Neural progenitor cell (in vitro differentiated cells): Measurements from ENCODE around the gene CACNG3. TPM values are rescaled to one million over a fixed set of nuclear protein-coding genes. Genes with fewer than 3 reads are reported as not detected.

Experiments used
- DNase-seq: peaks from one replicate; pipeline ENCODE4 v3.0.0-alpha.2; 2016; ENCODE audit warnings: low spot score
- H2AFZ ChIP-seq: fragments of 200-600 bp; sonication (generic); replicated peaks from 2 replicates; pipeline ENCODE4 v1.6.1; 2016; ENCODE audit warnings: antibody characterized with exemption
- H3F3A ChIP-seq: fragments of 200-600 bp; sonication (generic); 2 replicates; pipeline ENCODE4 v1.6.1; 2016; ENCODE audit warnings: antibody characterized with exemption, low read depth
- H3K27ac ChIP-seq: fragments of 200-600 bp; sonication (generic); 2 replicates; pipeline ENCODE4 v1.5.1; 2016; ENCODE audit warnings: mild to moderate bottlenecking
- H3K27me3 ChIP-seq: fragments of 200-600 bp; sonication (generic); 2 replicates; pipeline ENCODE4 v1.6.1; 2016; ENCODE audit warnings: mild to moderate bottlenecking, moderate library complexity
- H3K36me3 ChIP-seq: fragments of 200-600 bp; sonication (generic); 2 replicates; pipeline ENCODE4 v1.5.1; 2016
- H3K4me1 ChIP-seq: fragments of 200-600 bp; sonication (generic); 2 replicates; pipeline ENCODE4 v1.6.1; 2016; ENCODE audit warnings: mixed run types
- H3K4me2 ChIP-seq: fragments of 200-600 bp; sonication (generic); 2 replicates; pipeline ENCODE4 v1.6.1; 2016
- H3K4me3 ChIP-seq: fragments of 200-600 bp; sonication (generic); 2 replicates; pipeline ENCODE4 v1.5.1; 2016
- H3K79me2 ChIP-seq: fragments of 200-600 bp; sonication (generic); 2 replicates; pipeline ENCODE4 v1.6.1; 2016; ENCODE audit warnings: low read depth
- H3K9ac ChIP-seq: fragments of 200-600 bp; sonication (generic); 2 replicates; pipeline ENCODE4 v1.6.1; 2016
- H3K9me3 ChIP-seq: fragments of 200-600 bp; sonication (generic); 2 replicates; pipeline ENCODE4 v1.5.1; 2016; ENCODE audit warnings: low read depth
- H4K20me1 ChIP-seq: fragments of 200-600 bp; sonication (generic); 2 replicates; pipeline ENCODE4 v1.6.1; 2016; ENCODE audit warnings: low read depth
- H3K27ac Mint-ChIP-seq: 3 replicates; pipeline ENCODE4 v1.8.0; 2021; ENCODE audit warnings: mixed read lengths
- H3K27me3 Mint-ChIP-seq: 2 replicates; pipeline ENCODE4 v1.8.0; 2022; ENCODE audit warnings: low read depth, mild to moderate bottlenecking, inconsistent platforms, moderate library complexity, mixed read lengths; ENCODE audit not compliant: insufficient read depth
- H3K36me3 Mint-ChIP-seq: 3 replicates; pipeline ENCODE4 v1.8.0; 2021; ENCODE audit warnings: mixed read lengths
- H3K4me1 Mint-ChIP-seq: 3 replicates; pipeline ENCODE4 v1.8.0; 2021; ENCODE audit warnings: mixed read lengths
- H3K4me3 Mint-ChIP-seq: 3 replicates; pipeline ENCODE4 v1.8.0; 2021; ENCODE audit warnings: mild to moderate bottlenecking, moderate library complexity, mixed read lengths
- H3K9me3 Mint-ChIP-seq: 3 replicates; pipeline ENCODE4 v1.8.0; 2020; ENCODE audit warnings: mixed read lengths
- EZH2 ChIP-seq: fragments of 200-600 bp; sonication (generic); IDR thresholded peaks from 2 replicates; pipeline ENCODE4 v1.6.1; 2017; ENCODE audit warnings: antibody characterized with exemption, mild to moderate bottlenecking, moderate library complexity
- EZH2phosphoT487 ChIP-seq: fragments of 200-600 bp; sonication (generic); IDR thresholded peaks from 2 replicates; pipeline ENCODE4 v1.6.1; 2017; ENCODE audit warnings: antibody characterized with exemption
- total RNA-seq: library from RNA; depleted of rRNA; stranded (reverse); fragments of >200 nt; gene quantifications from 2 replicates; pipeline ENCODE4 v1.2.3, GENCODE V29; 2015; ENCODE audit warnings: low replicate concordance
- TF ChIP-seq, protein P1 (sequence below): fragments of 200-600 bp; sonication (generic); IDR thresholded peaks from 2 replicates; pipeline ENCODE4 v1.5.1; 2017; ENCODE audit warnings: antibody characterized with exemption, mild to moderate bottlenecking

Gene CACNG3
- total RNA-seq, 1 donor from 2014 or later = not detected

DNA sequence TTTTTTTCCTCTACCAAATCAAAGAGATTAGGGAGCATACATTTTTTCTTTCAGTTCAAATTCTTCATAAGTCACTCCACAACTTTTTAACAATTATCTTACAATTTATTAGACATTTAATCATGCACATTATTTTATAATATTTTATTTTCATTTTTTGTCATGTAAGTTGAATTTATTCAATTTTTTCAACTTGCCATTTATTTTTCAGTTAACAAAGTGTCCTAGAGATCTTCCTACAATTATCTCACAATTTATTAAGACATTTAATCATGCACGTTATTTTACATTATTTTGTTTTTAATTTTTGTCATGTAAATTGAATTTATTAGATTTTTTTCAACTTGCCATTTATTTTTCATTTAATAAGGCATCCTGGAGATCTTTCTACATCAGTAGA, 16.2 kb downstream of the CACNG3 start:
- H3K27ac ChIP-seq = no peak overlapping the region
- no peak overlapping the region for H3K4me3 ChIP-seq
- TF ChIP-seq EZH2 = no peak
- TF ChIP-seq, protein P1, sequence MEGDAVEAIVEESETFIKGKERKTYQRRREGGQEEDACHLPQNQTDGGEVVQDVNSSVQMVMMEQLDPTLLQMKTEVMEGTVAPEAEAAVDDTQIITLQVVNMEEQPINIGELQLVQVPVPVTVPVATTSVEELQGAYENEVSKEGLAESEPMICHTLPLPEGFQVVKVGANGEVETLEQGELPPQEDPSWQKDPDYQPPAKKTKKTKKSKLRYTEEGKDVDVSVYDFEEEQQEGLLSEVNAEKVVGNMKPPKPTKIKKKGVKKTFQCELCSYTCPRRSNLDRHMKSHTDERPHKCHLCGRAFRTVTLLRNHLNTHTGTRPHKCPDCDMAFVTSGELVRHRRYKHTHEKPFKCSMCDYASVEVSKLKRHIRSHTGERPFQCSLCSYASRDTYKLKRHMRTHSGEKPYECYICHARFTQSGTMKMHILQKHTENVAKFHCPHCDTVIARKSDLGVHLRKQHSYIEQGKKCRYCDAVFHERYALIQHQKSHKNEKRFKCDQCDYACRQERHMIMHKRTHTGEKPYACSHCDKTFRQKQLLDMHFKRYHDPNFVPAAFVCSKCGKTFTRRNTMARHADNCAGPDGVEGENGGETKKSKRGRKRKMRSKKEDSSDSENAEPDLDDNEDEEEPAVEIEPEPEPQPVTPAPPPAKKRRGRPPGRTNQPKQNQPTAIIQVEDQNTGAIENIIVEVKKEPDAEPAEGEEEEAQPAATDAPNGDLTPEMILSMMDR = no peak
- no peak for TF ChIP-seq EZH2phosphoT487
- H3F3A ChIP-seq = no peaks in the 10 kb centered on the region
- H2AFZ ChIP-seq = no peak overlapping the region
- no peak overlapping the region for H3K4me2 ChIP-seq
- no peak overlapping the region for H3K9ac ChIP-seq
- no peaks in the 10 kb centered on the region for H3K4me1 Mint-ChIP-seq
- peaks cover 9% of the 10 kb centered on the region for H3K4me1 ChIP-seq
- no peaks in the 10 kb centered on the region for H4K20me1 ChIP-seq
- peaks cover 7% of the 10 kb centered on the region for H3K27me3 Mint-ChIP-seq
- no peaks in the 10 kb centered on the region for H3K27me3 ChIP-seq
- H3K9me3 Mint-ChIP-seq = no peaks in the 10 kb centered on the region
- no peak for DNase-seq
- no peaks in the 10 kb centered on the region for H3K9me3 ChIP-seq
- no peak overlapping the region for H3K27ac Mint-ChIP-seq
- H3K36me3 Mint-ChIP-seq = no peaks in the 10 kb centered on the region
- H3K79me2 ChIP-seq = no peaks in the 10 kb centered on the region
- no peak overlapping the region for H3K4me3 Mint-ChIP-seq
- no peaks in the 10 kb centered on the region for H3K36me3 ChIP-seq

GRCh38 chr16:24273508-24274182, 17.5 kb downstream of the CACNG3 start:
- Mint-ChIP-seq H3K4me1 (no peaks in the 10 kb centered on the region), H3K27me3 (peaks cover 4% of the 10 kb centered on the region), H3K4me3 (no peak overlapping the region), H3K36me3 (no peaks in the 10 kb centered on the region), H3K27ac (no peak overlapping the region), H3K9me3 (no peaks in the 10 kb centered on the region)
- no peak for TF ChIP-seq EZH2
- Histone ChIP-seq H3K4me3 (no peak overlapping the region), H3K4me1 (peaks cover 9% of the 10 kb centered on the region), H4K20me1 (no peaks in the 10 kb centered on the region), H3K79me2 (no peaks in the 10 kb centered on the region), H3K9ac (no peak overlapping the region), H3K36me3 (no peaks in the 10 kb centered on the region), H3K27me3 (no peaks in the 10 kb centered on the region), H3F3A (no peaks in the 10 kb centered on the region), H3K27ac (no peak overlapping the region), H3K9me3 (no peaks in the 10 kb centered on the region), H3K4me2 (no peak overlapping the region), H2AFZ (no peak overlapping the region)
- no peak for DNase-seq

DNA sequence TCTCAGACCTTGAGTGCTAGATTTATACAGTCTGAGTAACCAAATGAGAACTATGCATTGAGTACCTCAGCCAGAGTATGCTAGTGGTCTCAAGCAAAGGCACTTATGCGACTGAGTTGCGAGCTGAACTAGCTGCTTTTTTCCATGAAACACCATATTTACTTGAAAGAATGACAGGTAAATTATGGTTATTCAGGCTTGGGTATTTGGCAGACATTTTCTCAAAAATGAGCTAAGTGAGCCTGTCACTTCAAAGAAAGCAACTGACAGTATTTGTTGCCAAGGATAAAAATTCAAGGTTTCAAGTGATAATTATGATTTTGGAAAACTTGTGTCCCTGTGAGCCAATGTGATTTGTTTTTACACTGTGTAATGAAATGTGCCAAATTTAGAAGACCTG, 19.3 kb downstream of the CACNG3 start:
- DNase-seq = no peak
- H3K9ac ChIP-seq = no peak overlapping the region

DNA sequence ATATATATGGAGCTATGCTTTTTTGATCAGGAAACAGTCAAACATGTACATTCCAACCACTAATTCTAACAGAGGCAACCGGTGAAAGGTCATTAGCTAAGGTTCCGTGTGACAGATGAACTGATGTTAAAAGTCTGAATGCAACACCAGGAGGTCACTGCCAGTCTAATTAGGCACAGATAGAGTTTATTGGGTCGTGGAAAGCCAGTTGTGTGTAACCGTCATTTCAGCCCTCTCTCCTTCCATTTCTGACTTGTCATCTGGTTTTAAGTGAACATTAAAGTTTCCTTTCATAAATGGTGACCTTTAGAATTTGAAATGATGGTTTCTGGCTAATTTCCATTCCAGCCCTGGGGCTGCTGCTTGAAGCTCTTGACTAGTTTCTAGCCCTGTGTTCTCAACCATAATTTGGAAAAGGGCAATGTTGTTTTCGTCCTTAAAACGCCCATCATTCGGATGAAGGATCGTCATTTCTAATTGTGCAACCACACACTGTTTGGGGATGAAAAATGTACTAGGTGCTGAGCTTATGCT, 23.9 kb downstream of the CACNG3 start:
- Histone ChIP-seq H3K36me3 (no peaks in the 10 kb centered on the region), H3K9me3 (no peaks in the 10 kb centered on the region), H3K79me2 (no peaks in the 10 kb centered on the region), H3K4me1 (no peaks in the 10 kb centered on the region), H3K9ac (no peak overlapping the region), H3F3A (no peaks in the 10 kb centered on the region), H2AFZ (no peak overlapping the region), H4K20me1 (no peaks in the 10 kb centered on the region), H3K27ac (no peak overlapping the region), H3K27me3 (no peaks in the 10 kb centered on the region), H3K4me2 (no peak overlapping the region), H3K4me3 (no peak overlapping the region)
- no peak for DNase-seq
- Mint-ChIP-seq H3K27ac (no peak overlapping the region), H3K36me3 (no peaks in the 10 kb centered on the region), H3K9me3 (no peaks in the 10 kb centered on the region), H3K4me1 (peaks cover 7% of the 10 kb centered on the region), H3K27me3 (peaks cover 2% of the 10 kb centered on the region), H3K4me3 (no peak overlapping the region)
- TF ChIP-seq EZH2phosphoT487 (no peak), EZH2 (no peak)
- TF ChIP-seq, protein P1 = no peak

More for the DNA sequence above, 19.3 kb downstream of the CACNG3 start:
- Histone ChIP-seq H3F3A (no peaks in the 10 kb centered on the region), H3K4me3 (no peak overlapping the region), H3K27ac (no peak overlapping the region), H2AFZ (no peak overlapping the region), H3K36me3 (no peaks in the 10 kb centered on the region), H3K79me2 (no peaks in the 10 kb centered on the region), H3K4me2 (no peak overlapping the region), H3K4me1 (peaks cover 7% of the 10 kb centered on the region), H4K20me1 (no peaks in the 10 kb centered on the region), H3K27me3 (no peaks in the 10 kb centered on the region), H3K9me3 (no peaks in the 10 kb centered on the region)
- Mint-ChIP-seq H3K36me3 (no peaks in the 10 kb centered on the region), H3K4me1 (peaks cover 7% of the 10 kb centered on the region), H3K27me3 (peaks cover 4% of the 10 kb centered on the region), H3K27ac (no peak overlapping the region), H3K4me3 (no peak overlapping the region), H3K9me3 (no peaks in the 10 kb centered on the region)
- TF ChIP-seq, protein P1 = no peak
